ENCODE measurements around the gene GBX1. TPM values are rescaled to one million over a fixed set of nuclear protein-coding genes. Genes with fewer than 3 reads are reported as not detected.
A peak's percentile ranks its signal among the peaks of the same experiment; 100 is the strongest.

The GBX1 gene
- total RNA-seq, 1 donor from 2014 or later, result 2.4 TPM

- H3K36me3 Mint-ChIP-seq (ENCODE audit: low read depth), result no peaks in the 10 kb centered on the region
- no peak for TF ChIP-seq CTCF (conservative IDR thresholded peaks at IDR 0.05)
- no peaks in the 10 kb centered on the region for H3K9me3 Mint-ChIP-seq
- H3K27me3 Mint-ChIP-seq (ENCODE audit: low read depth), result peaks cover 19% of the 10 kb centered on the region
- DNase-seq (ENCODE audit: low read depth, low spot score), result no peak
- H3K4me3 Mint-ChIP-seq, result peak overlapping the region; percentile 74
- H3K27ac Mint-ChIP-seq (ENCODE audit: unreplicated experiment), result no peak overlapping the region
- peaks cover 14% of the 10 kb centered on the region for H3K4me1 Mint-ChIP-seq
These were observed 51.6 kb downstream of the GBX1 start for GRCh38 chr7:151115836-151116418.

GRCh38 chr7:151115121-151115835 is 52.2 kb downstream of the GBX1 start:
- peaks cover 19% of the 10 kb centered on the region for H3K4me1 Mint-ChIP-seq
- DNase-seq (ENCODE audit: low read depth, low spot score), result no peak
- peak overlapping the region; percentile 74 for H3K4me3 Mint-ChIP-seq
- H3K36me3 Mint-ChIP-seq (ENCODE audit: low read depth), result no peaks in the 10 kb centered on the region
- H3K9me3 Mint-ChIP-seq, result no peaks in the 10 kb centered on the region
- TF ChIP-seq CTCF (conservative IDR thresholded peaks at IDR 0.05), result no peak
- H3K27me3 Mint-ChIP-seq (ENCODE audit: low read depth), result peaks cover 19% of the 10 kb centered on the region
- H3K27ac Mint-ChIP-seq (ENCODE audit: unreplicated experiment), result no peak overlapping the region

- H3K27ac Mint-ChIP-seq (ENCODE audit: unreplicated experiment), result no peak overlapping the region
- peaks cover 19% of the 10 kb centered on the region for H3K27me3 Mint-ChIP-seq (ENCODE audit: low read depth)
- H3K4me3 Mint-ChIP-seq, result peak overlapping the region; percentile 68
- no peak for TF ChIP-seq CTCF (conservative IDR thresholded peaks at IDR 0.05)
- DNase-seq (ENCODE audit: low read depth, low spot score), result no peak
- no peaks in the 10 kb centered on the region for H3K36me3 Mint-ChIP-seq (ENCODE audit: low read depth)
- no peaks in the 10 kb centered on the region for H3K9me3 Mint-ChIP-seq
- peaks cover 23% of the 10 kb centered on the region for H3K4me1 Mint-ChIP-seq
These were observed 53.1 kb downstream of the GBX1 start for GRCh38 chr7:151114151-151115090.

- Mint-ChIP-seq H3K4me1 (peaks cover 26% of the 10 kb centered on the region), H3K4me3 (peak overlapping the region; percentile 68), H3K27me3 (ENCODE audit: low read depth) (peaks cover 19% of the 10 kb centered on the region), H3K36me3 (ENCODE audit: low read depth) (no peaks in the 10 kb centered on the region), H3K27ac (ENCODE audit: unreplicated experiment) (no peak overlapping the region), H3K9me3 (no peaks in the 10 kb centered on the region)
- no peak for TF ChIP-seq CTCF (conservative IDR thresholded peaks at IDR 0.05)
- DNase-seq (ENCODE audit: low read depth, low spot score), result no peak
These were observed 53.9 kb downstream of the GBX1 start for GRCh38 chr7:151113344-151114150.
